AG04449 (cell line): Measurements from ENCODE around the gene CDK5RAP2.

Experiments
- CTCF ChIA-PET: fragments of 350-600 bp; formaldehyde crosslinking; extraction: SDS; loops from one replicate; lab custom pipeline; 2021; ENCODE audit warnings: antibody characterized with exemption; lab: Yijun Ruan, JAX
- POLR2A ChIA-PET: fragments of 400-600, 350-600 bp; formaldehyde crosslinking; extraction: SDS; loops from one replicate; lab custom pipeline; 2020; ENCODE audit warnings: antibody characterized with exemption, inconsistent platforms; lab: Yijun Ruan, JAX
- DNase-seq: peaks from one replicate; pipeline ENCODE4 v3.0.0-alpha.2; 2010; ENCODE audit warnings: low read depth, low spot score
- H3K4me3 ChIP-seq: 2 replicates; pipeline ENCODE4 v1.5.1; 2011; ENCODE audit warnings: low read depth, mild to moderate bottlenecking, control low read depth, low read length
- TF ChIP-seq, protein P1 (sequence below): IDR thresholded peaks from one replicate; pipeline ENCODE4 v1.5.1; 2011; ENCODE audit warnings: mild to moderate bottlenecking, moderate library complexity, low read length, control low read depth, inconsistent platforms; ENCODE audit not compliant: insufficient read depth; ENCODE audit errors: missing control alignments

CDK5RAP2 gene

DNA sequence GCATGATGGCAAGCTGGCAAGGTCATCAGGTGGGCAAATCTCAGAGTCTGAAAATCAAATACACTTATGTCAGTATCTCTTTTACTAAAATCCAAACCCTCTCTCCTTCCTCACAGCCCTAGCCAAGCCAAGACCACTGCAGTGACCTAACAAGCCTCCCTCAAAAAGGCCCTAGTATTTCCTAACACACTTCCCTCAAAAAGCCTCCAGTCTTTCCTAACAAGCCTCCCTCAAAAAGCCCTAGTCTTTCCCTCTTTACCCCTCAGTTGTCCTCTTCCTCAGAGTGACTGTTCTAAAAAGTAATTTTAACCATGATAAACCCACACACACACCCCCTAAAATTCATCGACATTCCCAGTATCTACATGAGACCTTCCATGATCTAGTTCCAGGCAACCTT, 140.0 kb downstream of the CDK5RAP2 start:
- POLR2A ChIA-PET = no interaction called here
- DNase-seq = no peak
- TF ChIP-seq, protein P1, sequence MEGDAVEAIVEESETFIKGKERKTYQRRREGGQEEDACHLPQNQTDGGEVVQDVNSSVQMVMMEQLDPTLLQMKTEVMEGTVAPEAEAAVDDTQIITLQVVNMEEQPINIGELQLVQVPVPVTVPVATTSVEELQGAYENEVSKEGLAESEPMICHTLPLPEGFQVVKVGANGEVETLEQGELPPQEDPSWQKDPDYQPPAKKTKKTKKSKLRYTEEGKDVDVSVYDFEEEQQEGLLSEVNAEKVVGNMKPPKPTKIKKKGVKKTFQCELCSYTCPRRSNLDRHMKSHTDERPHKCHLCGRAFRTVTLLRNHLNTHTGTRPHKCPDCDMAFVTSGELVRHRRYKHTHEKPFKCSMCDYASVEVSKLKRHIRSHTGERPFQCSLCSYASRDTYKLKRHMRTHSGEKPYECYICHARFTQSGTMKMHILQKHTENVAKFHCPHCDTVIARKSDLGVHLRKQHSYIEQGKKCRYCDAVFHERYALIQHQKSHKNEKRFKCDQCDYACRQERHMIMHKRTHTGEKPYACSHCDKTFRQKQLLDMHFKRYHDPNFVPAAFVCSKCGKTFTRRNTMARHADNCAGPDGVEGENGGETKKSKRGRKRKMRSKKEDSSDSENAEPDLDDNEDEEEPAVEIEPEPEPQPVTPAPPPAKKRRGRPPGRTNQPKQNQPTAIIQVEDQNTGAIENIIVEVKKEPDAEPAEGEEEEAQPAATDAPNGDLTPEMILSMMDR = no peak
- no peak overlapping the region for H3K4me3 ChIP-seq
- CTCF ChIA-PET = interaction anchor here (0.6 to 2.2 kb wide), 4 partner anchors 15 to 73 kb away, joined by 3 to 10 read pairs (median 4); no protein-coding TSS in a partner anchor

DNA sequence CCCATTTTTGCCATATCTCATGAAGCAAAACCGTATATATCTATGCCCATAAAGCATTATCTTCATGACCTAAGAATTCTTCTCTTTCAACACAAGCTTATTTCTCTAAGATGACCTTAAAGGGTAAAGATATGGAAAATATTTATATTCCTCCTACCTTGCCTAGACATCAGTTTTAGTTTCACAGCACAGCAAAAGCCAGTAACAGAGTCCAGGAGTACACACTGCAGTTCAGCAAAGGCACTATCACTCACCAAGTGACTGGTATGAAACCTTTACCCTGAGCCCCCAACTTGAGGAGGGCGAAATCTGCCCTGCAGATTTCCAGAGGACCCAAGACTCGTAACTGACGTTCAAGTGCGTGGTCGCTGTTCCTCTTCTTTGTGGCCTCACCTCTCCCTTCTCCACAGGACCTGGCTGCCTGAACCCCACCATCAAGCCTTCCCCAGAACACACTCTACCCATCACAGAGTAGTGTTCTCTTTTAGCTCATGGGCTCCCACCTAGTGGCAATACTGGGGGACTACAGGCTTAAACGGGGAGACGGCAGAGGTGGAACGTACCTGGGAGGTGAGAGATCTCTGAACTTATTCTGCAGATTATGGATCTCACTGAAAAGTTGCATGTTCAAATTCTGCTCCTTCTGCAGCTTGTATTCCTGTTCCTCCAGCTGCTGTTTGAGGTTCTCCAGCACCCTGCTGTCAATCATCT, 141.0 kb downstream of the CDK5RAP2 start:
- no peak for DNase-seq
- CTCF ChIA-PET = interaction anchor here (0.7 to 2.2 kb wide), 9 partner anchors 12 to 83 kb away, joined by 3 to 10 read pairs (median 4); no protein-coding TSS in a partner anchor
- POLR2A ChIA-PET = no interaction called here
- no peak overlapping the region for H3K4me3 ChIP-seq
- TF ChIP-seq, protein P1 = peak; percentile 64

DNA sequence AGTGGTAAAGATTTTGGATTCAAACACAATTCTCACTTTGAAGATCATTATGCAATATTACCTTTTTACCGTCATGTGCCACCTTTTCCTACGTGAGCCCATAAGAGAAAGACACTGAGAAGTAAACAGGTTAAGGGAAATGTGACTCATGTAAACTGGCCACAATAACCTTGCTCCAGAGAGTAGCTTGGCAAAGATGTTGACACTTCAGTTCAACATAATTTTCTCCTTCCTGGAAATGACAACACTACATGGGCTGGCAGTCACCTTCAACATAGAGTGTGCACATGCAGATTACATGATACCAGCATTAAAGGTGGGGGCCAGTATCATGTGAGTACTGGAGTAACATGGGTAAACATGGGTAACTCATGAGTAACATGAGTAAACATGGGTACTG, 141.9 kb downstream of the CDK5RAP2 start:
- no peak for DNase-seq
- ChIA-PET CTCF (interaction anchor here (0.8 to 2.2 kb wide), 8 partner anchors 11 to 71 kb away, joined by 3 to 10 read pairs (median 4); no protein-coding TSS in a partner anchor), POLR2A (no interaction called here)
- TF ChIP-seq, protein P1 = no peak
- no peak overlapping the region for H3K4me3 ChIP-seq

DNA sequence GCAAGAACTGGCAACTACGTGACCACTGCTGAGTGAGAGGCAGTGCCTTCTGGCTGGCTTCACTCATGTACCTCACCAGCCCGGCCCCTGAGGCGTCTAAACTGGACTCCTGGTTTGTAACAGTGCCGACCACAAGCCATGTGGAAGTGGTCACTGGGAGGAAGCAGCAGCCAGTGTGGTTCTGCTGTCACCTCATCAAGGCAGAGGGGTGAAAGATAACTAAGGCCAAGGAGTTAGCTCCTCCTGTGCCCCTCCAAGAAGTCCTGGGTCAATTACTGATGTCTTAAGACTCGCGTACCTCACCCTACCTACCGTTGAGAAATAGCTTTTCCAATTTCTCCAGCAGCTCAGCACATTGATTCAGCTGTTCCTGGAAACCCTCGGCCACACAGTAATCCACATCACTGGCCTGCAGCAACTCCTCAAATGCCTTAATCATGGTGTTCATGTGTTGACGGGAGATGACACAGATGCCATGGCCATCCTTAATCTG, 142.9 kb downstream of the CDK5RAP2 start:
- DNase-seq = no peak
- ChIA-PET CTCF (interaction anchor here (1.1 to 1.2 kb wide), 2 partner anchors 27 to 36 kb away, joined by 3 to 4 read pairs; no protein-coding TSS in a partner anchor), POLR2A (no interaction called here)
- H3K4me3 ChIP-seq = no peak overlapping the region
- TF ChIP-seq, protein P1 = no peak

DNA sequence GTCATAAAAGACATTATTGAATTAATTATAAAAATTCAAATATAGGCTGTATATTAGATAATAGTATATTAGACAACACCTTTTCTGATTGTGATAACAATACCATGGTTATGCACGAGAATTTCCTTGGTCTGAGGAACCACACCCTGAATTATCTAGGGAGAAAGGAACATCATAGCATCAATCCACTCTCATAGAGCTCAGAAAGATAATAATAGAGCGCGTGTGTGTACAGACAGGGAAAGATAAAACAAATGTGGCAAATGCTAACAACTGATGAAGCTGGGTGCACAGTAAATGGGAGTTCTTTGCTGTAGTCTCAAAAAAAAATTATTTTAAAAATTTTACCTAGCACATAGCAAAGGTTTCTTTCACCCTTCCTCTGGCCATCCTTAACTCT, 143.5 kb downstream of the CDK5RAP2 start:
- TF ChIP-seq, protein P1 = no peak
- H3K4me3 ChIP-seq = no peak overlapping the region
- POLR2A ChIA-PET = no interaction called here
- CTCF ChIA-PET = no interaction called here
- DNase-seq = no peak

DNA sequence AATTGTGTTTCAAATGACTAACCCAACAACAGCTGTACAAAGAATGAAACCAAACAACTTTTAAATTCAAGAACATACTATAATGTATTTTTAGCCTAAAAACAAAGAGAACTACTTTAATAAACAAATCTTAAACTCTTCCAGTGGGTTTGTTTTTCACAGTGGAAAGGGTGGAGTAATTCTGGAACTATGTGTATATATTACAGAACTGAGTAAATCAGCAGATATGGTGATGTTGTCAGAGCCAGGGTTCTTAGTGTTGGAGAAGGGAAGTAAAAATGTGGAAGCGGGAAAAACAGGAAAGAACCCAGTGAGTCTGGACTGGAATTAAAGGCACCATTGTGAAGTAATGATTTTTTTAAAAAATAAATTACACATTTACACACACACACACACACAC, 144.9 kb downstream of the CDK5RAP2 start:
- CTCF ChIA-PET = no interaction called here
- POLR2A ChIA-PET = no interaction called here
- TF ChIP-seq, protein P1 = no peak
- no peak overlapping the region for H3K4me3 ChIP-seq
- DNase-seq = no peak
